HG03139 (cell line): ENCODE results near the gene CHKA.

ENCODE experiments used
- ATAC-seq: cut with Tn5 transposase; IDR thresholded peaks from one replicate; pipeline ENCODE4 v1.9.1; 2021; ENCODE audit not compliant: unreplicated experiment

The CHKA gene

DNA sequence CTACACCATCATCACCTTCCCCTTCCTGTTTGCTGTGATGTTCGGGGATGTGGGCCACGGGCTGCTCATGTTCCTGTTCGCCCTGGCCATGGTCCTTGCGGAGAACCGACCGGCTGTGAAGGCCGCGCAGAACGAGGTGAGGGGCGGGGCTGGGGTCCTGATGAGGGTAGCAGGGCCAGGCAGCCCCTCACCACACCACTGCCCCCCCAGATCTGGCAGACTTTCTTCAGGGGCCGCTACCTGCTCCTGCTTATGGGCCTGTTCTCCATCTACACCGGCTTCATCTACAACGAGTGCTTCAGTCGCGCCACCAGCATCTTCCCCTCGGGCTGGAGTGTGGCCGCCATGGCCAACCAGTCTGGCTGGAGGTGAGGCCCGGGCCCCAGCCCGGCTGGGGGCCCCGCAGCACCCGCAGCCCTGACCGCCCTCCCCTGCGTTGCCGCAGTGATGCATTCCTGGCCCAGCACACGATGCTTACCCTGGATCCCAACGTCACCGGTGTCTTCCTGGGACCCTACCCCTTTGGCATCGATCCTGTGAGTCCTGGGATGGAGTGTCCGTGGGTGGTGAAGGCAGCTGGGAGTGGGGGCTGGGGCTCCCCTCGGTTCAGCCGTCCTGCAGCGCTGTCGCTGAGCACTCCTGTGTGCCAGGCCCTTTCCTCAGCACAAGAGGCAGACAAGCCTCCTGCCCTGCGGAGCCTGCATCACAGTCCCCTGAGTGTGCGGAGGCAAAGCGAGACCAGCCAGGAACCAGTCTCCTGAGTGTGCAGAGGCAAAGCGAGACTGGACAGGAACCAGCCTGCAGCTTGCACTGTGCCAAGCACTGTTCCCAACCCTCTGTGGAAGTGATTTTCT lies 73.5 kb downstream of the CHKA start:
- no peak for ATAC-seq

DNA sequence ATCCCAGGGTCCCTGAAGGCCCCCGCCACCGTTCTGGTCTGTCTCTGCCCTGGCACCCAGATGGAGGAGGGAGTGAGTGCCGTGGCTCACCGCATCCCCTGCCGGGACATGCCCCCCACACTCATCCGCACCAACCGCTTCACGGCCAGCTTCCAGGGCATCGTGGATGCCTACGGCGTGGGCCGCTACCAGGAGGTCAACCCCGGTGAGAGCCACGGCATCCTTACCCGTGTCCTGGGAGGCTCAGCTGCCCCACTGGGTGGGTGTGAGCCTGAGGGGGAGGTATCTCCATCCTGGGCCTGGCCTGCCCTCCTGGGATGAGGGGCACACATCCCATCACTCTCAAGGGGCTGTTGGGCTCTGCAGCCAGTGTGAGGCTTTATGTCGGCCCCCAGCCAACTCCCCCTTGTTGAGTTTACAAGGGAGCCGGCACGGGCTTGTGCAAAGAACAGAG lies 76.3 kb downstream of the CHKA start:
- ATAC-seq: no peak

DNA sequence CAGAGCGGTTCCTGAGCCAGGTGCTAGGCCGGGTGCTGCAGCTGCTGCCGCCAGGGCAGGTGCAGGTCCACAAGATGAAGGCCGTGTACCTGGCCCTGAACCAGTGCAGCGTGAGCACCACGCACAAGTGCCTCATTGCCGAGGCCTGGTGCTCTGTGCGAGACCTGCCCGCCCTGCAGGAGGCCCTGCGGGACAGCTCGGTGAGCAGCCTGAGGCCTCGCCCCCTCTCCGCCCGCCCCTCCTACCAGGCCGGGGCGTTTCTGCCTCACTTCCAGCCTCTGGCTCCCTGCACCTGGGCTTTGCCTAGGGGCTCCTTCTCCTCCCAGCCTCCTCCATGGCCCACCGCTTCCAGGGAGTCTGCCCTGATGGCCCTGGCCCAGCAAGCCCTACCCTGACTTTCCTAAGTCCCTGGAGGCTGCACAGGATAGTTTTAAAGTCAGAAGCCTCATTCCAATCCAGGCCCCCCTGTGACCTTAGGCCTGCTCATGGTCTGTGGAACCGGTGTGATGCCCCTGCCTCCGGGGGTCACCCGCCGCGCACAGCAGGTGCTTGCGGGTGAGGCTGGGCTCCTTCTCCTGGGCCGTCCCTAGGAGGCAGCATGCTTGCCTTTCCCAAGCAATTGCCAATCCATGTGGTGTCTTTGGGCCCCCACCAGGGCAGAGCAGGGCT lies 76.9 kb downstream of the CHKA start:
- ATAC-seq: no peak

DNA sequence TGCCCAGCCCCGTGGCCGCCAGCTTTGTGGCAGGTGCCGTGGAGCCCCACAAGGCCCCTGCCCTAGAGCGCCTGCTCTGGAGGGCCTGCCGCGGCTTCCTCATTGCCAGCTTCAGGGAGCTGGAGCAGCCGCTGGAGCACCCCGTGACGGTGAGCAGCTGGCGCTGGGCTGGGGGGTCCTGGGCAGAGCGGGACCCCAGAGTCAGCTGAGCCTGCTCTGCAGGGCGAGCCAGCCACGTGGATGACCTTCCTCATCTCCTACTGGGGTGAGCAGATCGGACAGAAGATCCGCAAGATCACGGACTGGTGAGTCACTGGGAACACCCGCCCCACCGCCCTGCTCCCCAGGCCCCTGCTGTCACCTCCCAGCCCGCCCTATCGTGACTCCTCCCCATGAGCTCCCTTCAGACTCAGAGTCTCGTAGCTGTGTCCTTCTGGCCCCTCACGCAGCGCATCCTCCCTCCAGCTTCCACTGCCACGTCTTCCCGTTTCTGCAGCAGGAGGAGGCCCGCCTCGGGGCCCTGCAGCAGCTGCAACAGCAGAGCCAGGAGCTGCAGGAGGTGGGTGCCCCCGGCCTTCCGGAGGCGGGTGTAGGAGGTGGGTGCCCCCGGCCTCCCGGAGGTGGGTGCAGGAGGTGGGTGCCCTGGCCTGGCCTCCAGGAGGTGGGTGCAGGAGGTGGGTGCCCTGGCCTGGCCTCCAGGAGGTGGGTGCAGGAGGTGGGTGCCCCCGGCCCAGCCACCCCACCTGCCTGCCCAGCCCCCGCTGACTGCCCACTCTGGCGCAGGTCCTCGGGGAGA lies 77.6 kb downstream of the CHKA start:
- no peak for ATAC-seq

DNA sequence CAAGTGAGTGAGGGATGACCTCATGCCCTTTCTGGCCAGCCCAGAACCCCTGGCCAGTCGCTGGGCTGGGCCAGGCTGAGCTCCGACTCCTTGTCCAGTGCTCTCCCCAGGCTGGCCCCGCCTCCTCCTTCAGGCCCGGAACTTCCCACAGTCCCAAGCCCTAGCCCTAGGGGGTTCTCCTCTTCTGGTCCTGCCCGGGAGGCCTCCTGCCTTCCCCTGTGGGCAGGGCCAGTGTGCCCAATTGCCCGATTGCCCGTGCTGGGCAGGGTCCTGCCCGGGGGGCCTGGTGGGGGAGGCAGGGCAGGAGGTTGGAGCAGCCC lies 78.2 kb downstream of the CHKA start:
- no peak for ATAC-seq

DNA sequence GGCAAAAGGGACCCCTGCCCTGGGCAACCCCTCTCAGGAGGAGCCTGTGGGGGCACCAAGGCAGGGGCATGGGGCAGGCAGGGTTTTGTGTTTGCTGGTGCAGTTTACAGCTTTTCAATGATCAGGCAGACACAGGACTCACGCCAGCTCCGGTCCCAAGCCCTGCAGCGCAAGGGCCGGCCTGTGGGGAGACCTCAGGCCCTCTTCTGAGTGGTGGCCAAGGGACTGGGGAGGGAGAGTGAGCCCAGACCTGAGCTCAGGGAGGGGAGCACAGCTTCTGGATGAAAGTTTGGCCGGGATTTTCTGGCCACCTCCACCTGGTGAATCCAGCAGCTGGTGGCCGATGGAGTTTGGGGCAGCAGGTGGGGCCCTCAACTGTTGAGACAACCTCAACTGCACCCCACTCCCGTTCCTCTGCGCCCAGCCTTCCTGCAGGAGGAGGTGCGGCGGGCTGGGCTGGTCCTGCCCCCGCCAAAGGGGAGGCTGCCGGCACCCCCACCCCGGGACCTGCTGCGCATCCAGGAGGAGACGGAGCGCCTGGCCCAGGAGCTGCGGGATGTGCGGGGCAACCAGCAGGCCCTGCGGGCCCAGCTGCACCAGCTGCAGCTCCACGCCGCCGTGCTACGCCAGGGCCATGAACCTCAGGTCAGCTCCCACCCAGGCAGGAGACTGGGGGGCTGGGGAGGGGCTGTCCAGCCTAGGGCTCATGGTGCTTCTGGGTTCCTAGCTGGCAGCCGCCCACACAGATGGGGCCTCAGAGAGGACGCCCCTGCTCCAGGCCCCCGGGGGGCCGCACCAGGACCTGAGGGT lies 78.8 kb downstream of the CHKA start:
- ATAC-seq: no peak

DNA sequence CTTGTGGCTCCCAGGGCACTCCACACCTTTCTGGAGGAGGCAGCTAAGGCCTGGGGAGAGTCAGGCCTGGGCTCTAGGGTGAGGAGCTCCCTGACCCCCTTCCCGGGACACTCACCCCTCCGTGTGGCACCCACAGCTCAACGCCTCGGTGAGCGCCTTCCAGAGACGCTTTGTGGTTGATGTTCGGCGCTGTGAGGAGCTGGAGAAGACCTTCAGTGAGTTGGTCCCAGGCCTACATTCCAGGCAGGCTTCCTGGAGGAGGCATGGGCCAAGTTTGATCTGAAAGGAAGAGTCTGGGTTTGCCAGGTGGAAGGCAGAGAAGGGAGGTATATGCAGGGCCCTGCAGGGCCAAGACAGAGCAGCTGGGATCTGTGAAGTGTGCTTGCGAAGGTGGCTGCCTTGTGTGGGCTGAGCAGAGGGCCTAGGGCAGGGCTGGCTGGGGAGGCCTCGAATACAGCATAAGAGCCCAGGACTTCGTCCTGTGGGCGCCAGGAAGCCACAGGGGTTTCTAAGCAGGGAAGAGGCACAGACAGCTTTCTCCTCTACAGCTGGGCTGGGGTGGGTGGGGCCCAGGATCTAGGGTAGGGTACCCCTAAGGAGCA lies 79.5 kb downstream of the CHKA start:
- ATAC-seq: no peak

DNA sequence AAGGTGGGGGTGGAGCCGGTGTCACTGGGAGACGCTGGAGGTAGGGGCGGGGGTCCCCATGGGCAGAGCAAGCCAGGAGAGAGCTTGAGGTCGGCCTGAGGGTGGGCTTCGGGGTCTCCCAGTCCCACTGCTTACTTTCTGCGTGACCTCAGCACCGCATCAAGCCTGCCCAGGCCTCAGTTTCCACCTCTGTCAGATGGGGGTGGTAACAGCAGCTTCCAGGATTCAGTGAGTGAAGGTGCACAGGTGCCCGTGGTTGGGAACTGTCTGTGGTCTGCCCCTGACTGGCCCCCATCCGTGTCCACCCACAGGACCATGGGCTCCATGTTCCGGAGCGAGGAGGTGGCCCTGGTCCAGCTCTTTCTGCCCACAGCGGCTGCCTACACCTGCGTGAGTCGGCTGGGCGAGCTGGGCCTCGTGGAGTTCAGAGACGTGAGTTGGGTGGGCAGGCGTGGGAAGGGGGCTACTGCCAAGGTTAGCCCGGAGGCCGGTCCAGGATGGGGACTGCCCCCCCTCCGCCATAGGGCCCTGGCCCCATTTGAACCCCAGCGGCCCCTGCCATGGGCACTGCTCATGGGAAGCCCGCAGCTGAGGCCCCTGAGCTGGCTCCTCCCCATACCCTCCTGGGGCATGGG lies 80.1 kb downstream of the CHKA start:
- ATAC-seq: no peak

DNA sequence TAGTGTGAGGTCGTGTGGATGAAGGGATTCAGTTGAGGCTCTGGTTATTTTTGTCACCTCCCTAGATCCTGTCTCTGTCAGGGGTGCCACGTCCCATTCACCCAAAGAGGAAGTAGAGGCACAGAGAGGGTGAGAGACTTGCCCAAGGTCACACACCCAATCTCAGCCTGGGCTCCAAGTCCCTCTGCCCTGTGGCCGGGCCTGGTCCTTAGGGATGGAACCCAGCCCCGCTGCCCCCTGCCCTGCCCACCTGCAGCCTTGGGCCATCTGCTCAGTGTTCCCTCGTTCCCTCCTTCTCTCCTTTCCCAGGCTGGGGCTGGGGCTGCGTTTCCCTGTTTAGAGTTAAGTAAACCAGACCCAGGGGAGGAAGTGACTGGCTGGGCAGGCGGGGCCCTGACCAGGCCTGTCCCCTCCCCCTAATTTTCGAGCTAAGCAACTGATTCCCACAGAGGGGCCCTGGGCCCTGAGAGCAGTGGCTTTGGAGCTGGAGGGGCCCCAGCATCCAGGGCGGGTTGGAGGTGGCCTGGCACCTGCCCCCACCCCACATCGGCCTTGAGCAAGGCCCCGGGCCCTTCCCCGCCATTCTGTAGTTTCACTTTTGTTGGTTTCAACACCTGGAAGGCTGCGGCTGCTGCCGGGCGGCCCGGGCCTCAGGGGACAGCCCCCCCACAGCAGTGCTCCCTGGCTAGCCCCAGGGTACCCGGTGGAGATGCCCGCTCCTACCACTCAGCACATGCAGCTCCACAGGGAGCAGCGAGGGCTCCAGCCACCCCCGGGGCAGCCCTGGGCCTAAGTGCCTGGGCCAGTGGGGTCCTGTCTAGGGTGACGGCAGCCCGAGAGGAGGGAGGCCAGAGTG lies 80.9 kb downstream of the CHKA start:
- ATAC-seq: no peak

DNA sequence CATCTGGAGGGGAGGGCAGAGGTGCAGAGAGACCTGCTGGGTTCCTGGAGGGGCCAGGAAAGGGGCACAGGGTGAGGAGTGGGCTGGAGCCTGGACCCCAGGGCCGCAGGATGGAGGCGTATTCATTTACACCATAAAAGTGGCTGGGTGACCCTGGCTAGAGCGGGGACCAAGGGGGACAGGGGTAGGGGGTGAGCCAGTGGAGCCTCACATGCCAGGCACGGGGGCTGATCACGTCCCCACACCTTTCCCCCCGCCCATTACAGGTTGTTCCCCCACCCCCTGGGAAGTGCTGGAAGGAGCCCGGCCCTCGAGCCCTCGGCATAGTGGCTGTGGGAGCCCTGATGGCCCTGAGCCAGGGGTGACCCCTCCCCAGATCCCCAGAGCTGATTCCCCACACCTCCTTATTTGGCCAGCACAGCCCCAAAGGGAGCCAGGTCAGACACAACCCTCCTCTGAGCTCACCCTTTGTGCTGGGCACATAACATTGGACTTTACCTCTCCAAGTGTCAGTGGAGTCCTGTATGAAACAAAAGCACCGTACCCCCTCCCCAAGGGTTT lies 81.6 kb downstream of the CHKA start:
- no peak for ATAC-seq

DNA sequence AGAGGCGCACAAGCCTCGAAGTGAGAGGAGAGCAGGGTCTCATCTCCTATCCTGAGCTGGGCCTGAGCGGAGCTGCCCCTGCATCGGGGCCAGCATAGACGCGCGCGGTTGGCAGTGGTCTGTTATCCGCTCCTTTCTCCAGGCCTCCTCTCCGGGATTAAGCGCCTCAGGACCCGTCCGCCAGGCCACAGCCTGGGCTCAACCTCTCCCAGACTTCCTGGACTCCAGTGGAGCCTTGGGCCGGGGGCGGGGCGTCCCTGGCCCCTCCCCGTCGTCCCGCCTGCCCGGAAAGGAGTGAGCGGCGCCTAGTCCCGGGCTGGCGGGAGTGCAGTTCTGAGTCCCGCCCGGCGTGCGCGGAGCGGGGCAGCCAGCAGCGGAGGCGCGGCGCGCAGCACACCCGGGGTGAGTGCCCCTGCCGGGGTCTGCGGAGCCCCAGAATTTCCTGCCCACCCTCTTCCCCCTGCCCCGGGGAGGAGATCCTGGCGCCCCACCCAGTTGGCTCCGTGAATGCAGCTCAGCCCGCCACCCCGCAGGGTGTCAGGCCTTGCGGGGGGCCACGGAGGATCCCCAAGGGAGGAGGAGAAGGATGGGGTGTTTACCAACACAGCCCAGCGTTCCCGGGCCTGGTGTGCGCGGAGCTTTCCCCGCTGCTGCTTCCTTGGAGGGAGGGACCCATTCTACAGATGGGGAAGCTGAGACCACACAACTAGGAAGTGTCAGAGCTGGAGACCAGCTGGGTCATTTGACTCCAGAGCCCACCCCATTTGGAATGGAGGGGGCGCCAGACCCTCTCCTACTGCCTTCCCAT lies 82.3 kb downstream of the CHKA start, which contains the start of gene TCIRG1:
Gene TCIRG1 (plus strand): TSS at position 308 of the 808 bp plus-strand sequence. CDS start 2,247 bp downstream, outside the sequence.
- ATAC-seq: no peak

DNA sequence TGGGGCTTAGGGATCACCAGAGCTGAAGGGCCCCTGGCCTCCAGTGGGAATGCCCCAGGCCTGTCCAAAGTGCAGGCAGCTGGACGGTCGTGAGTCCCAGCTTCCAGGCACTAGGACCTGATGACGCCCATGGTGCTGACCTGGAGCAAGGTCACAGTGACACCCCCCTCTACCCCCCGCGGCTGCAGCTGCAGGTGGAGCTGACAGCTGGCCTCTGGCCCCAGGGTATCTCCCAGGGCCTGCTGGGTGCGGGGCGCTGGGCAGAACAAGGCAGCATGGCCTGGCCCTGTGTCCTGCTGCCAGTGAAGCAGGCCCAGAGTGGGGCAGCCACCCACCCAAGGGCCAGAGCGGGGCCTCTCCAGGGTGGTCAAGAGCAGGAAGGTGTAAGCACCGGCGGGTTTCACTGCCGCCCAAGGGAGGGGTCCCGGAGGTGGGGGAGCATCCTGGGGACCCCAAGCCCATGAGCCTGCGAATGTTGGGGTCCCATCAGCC lies 82.9 kb downstream of the CHKA start:
- ATAC-seq: no peak

DNA sequence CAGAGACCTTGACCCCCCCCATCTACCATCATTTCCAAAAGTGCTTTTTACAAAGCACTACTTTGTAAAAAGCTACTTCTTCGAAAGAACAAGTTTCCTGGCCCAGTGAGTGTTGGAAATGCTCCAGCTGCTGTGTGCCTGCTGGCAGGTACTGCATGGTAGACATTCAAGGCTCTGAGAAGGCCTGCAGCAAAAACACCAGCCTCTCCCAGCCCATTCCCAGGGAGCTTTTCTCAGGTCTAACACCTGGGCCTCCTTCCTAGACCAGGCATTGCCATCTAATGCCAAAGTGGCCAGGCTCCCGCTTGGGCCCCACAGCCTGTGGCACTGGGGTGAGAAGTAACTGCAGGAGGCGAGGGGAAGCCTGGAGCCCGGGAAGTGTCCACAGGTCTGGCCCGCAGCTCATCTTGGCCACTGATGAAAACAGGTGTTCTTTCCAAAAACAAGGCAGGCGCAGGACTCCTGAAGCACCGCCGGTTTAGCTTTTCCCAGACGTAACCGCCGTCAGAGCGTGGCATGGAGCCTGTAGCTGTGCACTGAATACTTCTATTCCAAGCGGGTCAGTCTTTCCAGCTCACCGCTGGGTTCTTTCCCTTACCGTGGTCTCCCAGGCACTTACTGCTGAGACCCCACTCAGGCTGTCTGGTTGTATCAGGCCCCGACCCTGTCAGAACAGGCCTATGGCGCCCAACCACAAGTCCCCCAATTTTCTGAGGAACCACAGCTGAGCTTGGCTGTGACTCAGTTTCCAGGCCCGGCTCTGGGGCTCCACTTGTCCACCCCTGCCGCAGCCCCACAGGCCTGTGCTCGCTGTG lies 83.6 kb downstream of the CHKA start:
- no peak for ATAC-seq

DNA sequence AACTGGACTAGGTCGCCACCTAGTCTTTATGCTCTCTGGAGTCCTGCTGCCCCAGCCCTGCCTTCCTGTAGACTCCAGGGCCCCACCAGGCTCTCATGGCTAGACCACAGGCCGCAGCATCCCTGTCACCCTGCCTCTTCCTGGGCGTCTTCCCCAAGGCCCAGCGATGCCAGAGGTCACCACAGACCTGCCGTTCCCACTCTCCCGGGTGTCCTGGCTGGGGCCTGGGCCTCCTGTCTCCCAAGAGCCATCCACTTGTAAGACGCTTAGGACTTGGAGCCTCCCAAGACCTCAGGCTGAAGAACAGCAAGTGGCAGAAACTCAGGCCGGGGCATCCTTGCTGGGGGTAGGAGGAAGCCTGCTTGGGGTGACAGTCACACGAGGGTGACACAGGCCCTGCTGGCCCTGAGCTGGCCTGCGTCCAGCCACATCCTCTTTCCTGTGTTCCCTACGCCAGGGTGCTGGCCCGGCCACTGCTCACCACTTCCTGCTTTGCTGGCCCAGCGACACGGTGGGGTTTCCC lies 84.4 kb downstream of the CHKA start:
- no peak for ATAC-seq

DNA sequence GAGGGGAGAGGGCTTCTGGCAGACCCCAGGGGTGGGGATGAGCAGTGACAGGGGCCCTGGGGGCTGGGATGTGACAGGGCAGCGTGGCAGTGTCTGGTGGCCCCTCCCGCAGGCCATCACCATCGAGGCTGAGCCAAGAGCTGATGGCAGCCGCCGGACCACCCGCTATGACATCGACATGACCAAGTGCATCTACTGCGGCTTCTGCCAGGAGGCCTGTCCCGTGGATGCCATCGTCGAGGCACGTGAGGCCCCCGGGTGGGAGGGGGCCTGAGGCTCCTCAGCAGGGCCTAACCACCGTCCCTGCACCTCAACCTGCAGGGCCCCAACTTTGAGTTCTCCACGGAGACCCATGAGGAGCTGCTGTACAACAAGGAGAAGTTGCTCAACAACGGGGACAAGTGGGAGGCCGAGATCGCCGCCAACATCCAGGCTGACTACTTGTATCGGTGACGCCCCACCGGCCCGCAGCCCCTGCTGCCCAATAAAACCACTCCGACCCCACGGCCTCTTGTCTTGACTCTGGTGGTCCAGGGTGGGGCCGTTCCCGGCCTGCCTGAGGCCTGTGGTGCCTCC lies 85.0 kb downstream of the CHKA start:
- ATAC-seq: no peak

DNA sequence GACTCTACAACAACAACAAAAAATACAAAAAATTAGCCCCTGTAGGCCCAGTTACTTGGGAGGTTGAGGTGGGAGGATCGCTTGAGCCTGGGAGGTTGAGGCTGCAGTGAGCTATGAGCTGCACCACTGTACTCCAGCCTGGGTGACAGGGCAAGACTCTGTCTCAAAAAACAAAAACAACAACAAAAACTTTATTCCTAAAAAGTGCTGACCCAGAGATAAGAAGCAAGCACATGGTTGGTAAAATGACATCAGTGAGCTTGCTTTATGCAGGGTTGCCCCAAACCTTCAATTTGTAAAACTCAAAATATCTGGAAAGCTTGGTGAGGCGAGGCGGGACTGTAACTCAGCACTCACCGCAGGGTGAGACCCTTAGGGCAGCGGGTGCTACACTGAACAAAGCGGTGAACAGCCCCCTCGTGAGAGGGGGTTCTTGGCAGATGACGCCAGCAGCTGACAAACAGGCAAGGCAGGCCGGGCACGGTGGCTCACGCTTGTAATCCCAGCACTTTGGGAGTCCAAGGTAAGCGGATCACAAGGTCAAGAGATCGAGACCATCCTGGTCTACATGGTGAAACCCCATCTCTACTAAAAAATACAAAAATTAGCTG lies 85.8 kb downstream of the CHKA start:
- ATAC-seq: no peak
